Nephron progenitor cell (in vitro differentiated cells): ENCODE data around the gene ABHD15.

Experiments used
- DNase-seq: peaks from one replicate; pipeline ENCODE4 v3.0.0; 2021
- H3K27ac Mint-ChIP-seq: 2 replicates; pipeline ENCODE4 v1.8.0; 2021; ENCODE audit warnings: mild to moderate bottlenecking, moderate library complexity, mixed read lengths
- H3K27me3 Mint-ChIP-seq: 2 replicates; pipeline ENCODE4 v1.8.0; 2021; ENCODE audit warnings: mild to moderate bottlenecking, low read depth, mixed read lengths; ENCODE audit not compliant: poor library complexity
- H3K36me3 Mint-ChIP-seq: 2 replicates; pipeline ENCODE4 v1.8.0; 2021; ENCODE audit warnings: low read depth, mixed read lengths
- H3K4me1 Mint-ChIP-seq: 2 replicates; pipeline ENCODE4 v1.8.0; 2021; ENCODE audit warnings: mixed read lengths
- H3K4me3 Mint-ChIP-seq: 2 replicates; pipeline ENCODE4 v1.8.0; 2021; ENCODE audit warnings: mild to moderate bottlenecking, moderate library complexity, mixed read lengths
- H3K9me3 Mint-ChIP-seq: 2 replicates; pipeline ENCODE4 v1.8.0; 2021; ENCODE audit warnings: mild to moderate bottlenecking, moderate library complexity, mixed read lengths
- CTCF ChIP-seq: fragments of 200-600 bp; sonication (generic); IDR thresholded peaks from 2 replicates; pipeline ENCODE4 v1.5.0; 2021; ENCODE audit warnings: antibody characterized with exemption

ABHD15 gene

GRCh38 chr17:29595943-29596774 is 29.3 kb upstream of the ABHD15 start:
- DNase-seq = no peak
- H3K27ac Mint-ChIP-seq = no peak overlapping the region
- peaks cover 80% of the 10 kb centered on the region for H3K4me1 Mint-ChIP-seq
- H3K36me3 Mint-ChIP-seq = no peaks in the 10 kb centered on the region
- H3K9me3 Mint-ChIP-seq = no peaks in the 10 kb centered on the region
- no peak for TF ChIP-seq CTCF
- peaks cover 16% of the 10 kb centered on the region for H3K27me3 Mint-ChIP-seq
- H3K4me3 Mint-ChIP-seq = peak overlapping the region; percentile 7

DNA sequence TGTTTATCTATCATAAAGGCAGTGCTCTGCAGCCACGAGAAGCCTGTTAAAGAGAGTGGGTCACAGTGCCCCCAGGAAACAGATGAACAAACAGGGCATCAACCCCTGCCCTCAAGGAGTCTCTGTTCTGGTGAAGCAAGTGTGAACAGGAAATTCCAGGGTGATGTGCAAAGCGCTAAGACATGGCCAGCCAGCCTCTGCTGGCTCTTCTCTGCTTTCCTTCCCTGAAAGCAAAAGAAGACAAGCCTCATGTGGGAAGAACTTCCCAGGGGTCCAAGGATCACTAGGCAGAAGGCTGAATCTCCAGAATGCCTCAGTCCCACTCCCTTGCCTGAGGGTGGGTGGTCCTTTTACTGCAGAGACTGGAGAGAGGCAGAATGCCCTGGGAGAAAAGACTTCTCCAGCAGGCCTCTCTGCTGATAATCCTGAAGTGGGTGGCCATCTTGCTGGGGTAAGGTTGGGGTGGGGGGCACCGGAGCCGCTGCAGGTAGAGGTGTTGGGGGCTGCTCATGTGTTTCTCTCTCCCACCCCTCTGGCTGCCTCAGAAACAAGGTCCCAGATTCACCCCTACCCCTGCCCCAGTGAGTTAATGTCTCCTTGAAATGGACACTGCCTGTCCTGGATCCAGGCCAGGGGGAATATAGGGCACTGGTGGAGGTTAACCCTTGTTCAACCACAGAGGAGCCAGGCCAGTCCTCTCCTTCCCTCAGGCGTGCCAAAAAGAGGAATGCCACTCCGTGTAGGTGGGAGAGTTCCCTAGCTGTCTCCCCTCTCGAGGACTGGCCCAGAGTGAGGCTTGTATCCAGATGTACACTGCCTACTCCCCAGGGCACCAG is 28.5 kb upstream of the ABHD15 start:
- H3K4me3 Mint-ChIP-seq = no peak overlapping the region
- peak; percentile 1 for DNase-seq

DNA sequence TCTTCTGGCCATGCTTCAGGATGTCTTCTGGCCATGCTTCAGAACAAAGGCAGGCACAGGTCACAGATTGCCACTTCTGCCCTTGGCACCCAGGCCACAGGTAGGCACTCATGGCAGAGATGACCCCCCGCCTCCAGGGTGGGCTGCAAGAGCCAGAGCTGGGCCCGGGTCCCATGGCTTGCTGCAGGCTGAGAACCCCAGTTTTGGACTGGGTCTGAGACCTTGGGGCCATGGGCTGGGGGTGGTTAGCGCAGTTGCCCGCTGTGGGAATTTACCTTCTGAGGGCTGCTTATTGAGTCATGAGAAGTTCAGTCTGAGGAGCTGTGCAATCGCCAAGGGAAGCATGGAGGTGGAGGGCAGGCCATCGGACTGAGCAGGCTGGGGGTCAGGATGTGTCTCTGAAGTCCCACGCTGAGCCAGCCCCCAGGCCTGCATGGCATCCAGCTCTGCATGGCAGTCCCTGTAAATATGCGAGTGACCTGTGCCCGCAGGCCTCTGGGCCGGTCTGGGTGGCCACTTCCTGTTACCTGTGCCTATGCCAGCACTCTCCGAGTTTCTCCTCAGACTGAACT is 27.8 kb upstream of the ABHD15 start:
- Mint-ChIP-seq H3K27ac (no peak overlapping the region), H3K4me1 (peaks cover 83% of the 10 kb centered on the region)

More for the DNA sequence above, 28.5 kb upstream of the ABHD15 start:
- no peaks in the 10 kb centered on the region for H3K36me3 Mint-ChIP-seq
- no peak overlapping the region for H3K27ac Mint-ChIP-seq
- no peaks in the 10 kb centered on the region for H3K9me3 Mint-ChIP-seq
- H3K27me3 Mint-ChIP-seq = peaks cover 13% of the 10 kb centered on the region
- no peak for TF ChIP-seq CTCF
- H3K4me1 Mint-ChIP-seq = peaks cover 81% of the 10 kb centered on the region

DNA sequence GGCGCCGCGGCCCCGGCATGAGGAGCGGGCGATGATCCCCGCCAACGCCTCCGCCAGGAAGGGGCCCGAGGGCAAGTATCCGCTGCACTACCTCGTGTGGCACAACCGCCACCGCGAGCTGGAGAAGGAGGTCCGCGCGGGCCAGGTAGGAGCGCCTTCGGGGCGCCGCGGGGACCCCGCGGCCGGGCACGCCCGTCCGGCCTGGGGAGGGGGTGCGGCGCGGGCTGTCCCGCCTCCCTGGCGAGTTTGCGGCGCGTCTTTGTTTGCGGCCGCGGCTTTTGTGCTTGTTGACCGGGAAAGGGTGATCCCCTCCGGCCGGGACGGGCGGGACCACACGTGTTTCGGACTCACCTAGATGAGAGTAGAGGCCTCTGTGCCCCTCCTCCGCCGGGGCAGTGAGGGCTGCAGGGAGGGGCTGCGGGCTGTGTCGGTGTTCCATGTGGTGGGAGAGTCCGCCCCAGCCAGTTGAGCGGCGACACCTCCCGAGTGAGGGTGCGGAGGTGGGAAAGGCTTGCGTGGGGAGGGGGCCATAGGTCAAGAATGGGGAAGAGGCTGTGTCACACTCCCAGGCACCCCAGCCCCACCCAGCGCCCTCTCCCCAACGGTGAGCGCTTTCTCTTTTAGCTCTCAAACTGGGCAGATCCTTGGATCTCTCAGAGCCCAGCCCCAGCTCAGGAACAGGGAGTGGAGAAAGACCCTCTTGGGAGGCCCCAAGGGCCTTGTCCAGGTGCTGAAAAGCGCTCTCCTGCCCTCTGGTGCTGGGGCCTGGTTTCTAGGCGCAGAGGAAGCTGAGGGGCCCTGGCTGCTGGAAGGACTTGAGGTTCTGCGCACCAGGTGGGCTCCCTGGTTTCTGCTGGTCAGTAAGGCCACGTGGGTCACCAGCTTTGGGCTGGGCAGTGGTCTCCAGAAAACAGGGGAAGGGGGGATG is 27.0 kb upstream of the ABHD15 start:
- peaks cover 13% of the 10 kb centered on the region for H3K27me3 Mint-ChIP-seq
- no peak overlapping the region for H3K27ac Mint-ChIP-seq
- no peaks in the 10 kb centered on the region for H3K36me3 Mint-ChIP-seq
- no peaks in the 10 kb centered on the region for H3K9me3 Mint-ChIP-seq
- peaks cover 75% of the 10 kb centered on the region for H3K4me1 Mint-ChIP-seq
- TF ChIP-seq CTCF = no peak
- peak overlapping the region; percentile 77 for H3K4me3 Mint-ChIP-seq
- peak; percentile 57 for DNase-seq

More for the DNA sequence above, 27.8 kb upstream of the ABHD15 start:
- Mint-ChIP-seq H3K4me3 (peak overlapping the region; percentile 77), H3K9me3 (no peaks in the 10 kb centered on the region), H3K36me3 (no peaks in the 10 kb centered on the region), H3K27me3 (peaks cover 13% of the 10 kb centered on the region)
- TF ChIP-seq CTCF = no peak
- peak; percentile 4 for DNase-seq

GRCh38 chr17:29592850-29593551 is 26.2 kb upstream of the ABHD15 start, which contains the start of gene ANKRD13B:
Gene ANKRD13B, plus strand, starts transcription at chr17:29593132. Its CDS starts 490 bp downstream, at chr17:29593622.
- peaks cover 13% of the 10 kb centered on the region for H3K27me3 Mint-ChIP-seq
- H3K4me3 Mint-ChIP-seq = peak within 1 kb of the TSS; percentile 84
- DNase-seq = peak; percentile 55
- no peaks in the 10 kb centered on the region for H3K36me3 Mint-ChIP-seq
- H3K27ac Mint-ChIP-seq = no peak within 1 kb of the TSS
- H3K9me3 Mint-ChIP-seq = no peaks in the 10 kb centered on the region
- no peak for TF ChIP-seq CTCF
- H3K4me1 Mint-ChIP-seq = peaks cover 74% of the 10 kb centered on the region
